Measurements from ENCODE around the gene EFNA4. TPM values are rescaled to one million over a fixed set of nuclear protein-coding genes. Genes with fewer than 3 reads are reported as not detected.

Gene EFNA4
- total and polyA plus RNA-seq, 9 of the 15 experiments (the other 6 are each of a cell fraction or from before 2014, with no cell fraction given): 0.68 to 7.4 (median 6.1) TPM

DNA sequence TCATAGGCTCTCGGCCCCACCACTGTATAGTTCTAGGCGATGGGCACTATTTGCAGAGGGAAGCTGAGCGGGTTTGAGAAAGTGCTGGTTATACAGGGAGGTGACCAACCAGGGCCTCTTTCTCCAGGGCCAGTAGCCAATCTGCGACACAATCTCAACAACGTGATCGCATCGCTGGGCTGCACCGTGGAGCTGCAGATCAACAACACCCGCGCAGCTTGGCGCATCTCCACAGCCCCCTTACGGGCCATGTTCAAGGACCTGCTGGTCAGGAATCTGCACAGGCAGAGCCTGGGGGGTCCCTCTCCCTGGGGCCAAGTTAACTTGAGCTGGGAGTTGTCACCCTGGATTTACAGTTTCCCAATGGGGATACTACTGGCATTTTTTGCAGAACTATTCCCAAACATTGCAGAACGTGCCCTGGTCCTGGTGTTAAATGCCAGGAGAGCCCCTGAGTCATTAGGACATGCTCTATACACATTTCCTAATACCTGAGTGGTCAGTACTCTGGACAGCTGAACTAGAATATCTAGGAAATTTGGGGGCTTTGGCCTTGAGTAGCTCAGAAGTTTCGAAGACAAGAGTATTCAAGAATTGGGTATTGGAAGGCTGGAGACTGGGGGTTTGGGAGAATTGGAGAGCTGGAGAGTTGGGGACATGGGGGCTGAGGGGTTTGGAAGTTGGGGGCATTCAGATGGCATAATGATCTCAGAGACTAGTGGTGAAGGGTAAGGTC lies 23.0 kb upstream of the EFNA4 start:
- no peaks in the 10 kb centered on the region for H3K79me2 ChIP-seq (ENCODE audit: control insufficient read depth, insufficient read depth, low read length)
- DNase-seq (ENCODE audit: extremely low read depth in 1 of 4, low spot score in 3 of 4): no peak
- no peak overlapping the region for H3K27ac ChIP-seq (ENCODE audit: extremely low read depth, low read depth, low read length)
- TF ChIP-seq CCNT2 (IDR thresholded peaks at IDR 0.05; ENCODE audit: borderline replicate concordance, extremely low read depth, insufficient read length, low read depth, low read length): no peak
- peak; percentile 39; a peak in 2 of 4 replicates for TF ChIP-seq NRF1 (conservative IDR thresholded peaks at IDR 0.05 in 1 of 2, IDR thresholded peaks at IDR 0.05 in 1 of 2)
- TF ChIP-seq, protein P1, sequence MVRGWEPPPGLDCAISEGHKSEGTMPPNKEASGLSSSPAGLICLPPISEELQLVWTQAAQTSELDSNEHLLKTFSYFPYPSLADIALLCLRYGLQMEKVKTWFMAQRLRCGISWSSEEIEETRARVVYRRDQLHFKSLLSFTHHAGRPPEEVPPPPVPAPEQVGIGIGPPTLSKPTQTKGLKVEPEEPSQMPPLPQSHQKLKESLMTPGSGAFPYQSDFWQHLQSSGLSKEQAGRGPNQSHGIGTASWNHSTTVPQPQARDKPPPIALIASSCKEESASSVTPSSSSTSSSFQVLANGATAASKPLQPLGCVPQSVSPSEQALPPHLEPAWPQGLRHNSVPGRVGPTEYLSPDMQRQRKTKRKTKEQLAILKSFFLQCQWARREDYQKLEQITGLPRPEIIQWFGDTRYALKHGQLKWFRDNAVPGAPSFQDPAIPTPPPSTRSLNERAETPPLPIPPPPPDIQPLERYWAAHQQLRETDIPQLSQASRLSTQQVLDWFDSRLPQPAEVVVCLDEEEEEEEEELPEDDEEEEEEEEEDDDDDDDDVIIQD (CRISPR knock-in tag; IDR thresholded peaks at IDR 0.05): no peak
- 20% methylated on average over 14 of the region's 14 CpGs for WGBS (ENCODE audit: insufficient coverage, low coverage, missing lambda C conversion rate)
- FAIRE-seq: no peak
- no peak overlapping the region for H2AFZ ChIP-seq (ENCODE audit: low read depth, low read length)
- no peak overlapping the region for H3K4me3 ChIP-seq
- H3K9me3 ChIP-seq (replicated peaks; ENCODE audit: control insufficient read depth, insufficient read depth, low read depth, low read length): no peaks in the 10 kb centered on the region
- no peak overlapping the region for H3K9ac ChIP-seq (ENCODE audit: insufficient read depth in 1 of 2, low read depth in 2 of 2, low read length in 2 of 2)
- H3K36me3 ChIP-seq (ENCODE audit: control insufficient read depth, insufficient read depth, low read length): no peaks in the 10 kb centered on the region
- intact Hi-C loops (cut with micrococcal nuclease): no loop called here
- H3K27me3 ChIP-seq (ENCODE audit: control insufficient read depth in 2 of 2, insufficient read depth in 2 of 2, low read length in 2 of 2): peaks cover 0 to 5% of the 10 kb centered on the region in 2 experiments; a peak in 2 of 5 replicates
- ATAC-seq: no peak
- CTCF ChIA-PET (ENCODE audit: low intra/inter-chr PET ratio): no interaction called here
- peaks cover 4% of the 10 kb centered on the region; the same call in 1 of the 2 replicates for H4K20me1 ChIP-seq (replicated peaks; ENCODE audit: control insufficient read depth, insufficient read depth, low read length)
- in situ Hi-C loops (cut with MboI): no loop called here
- H3K9me1 ChIP-seq (ENCODE audit: control insufficient read depth, insufficient read depth, low read length): peaks cover under 1% of the 10 kb centered on the region
- no peak overlapping the region for H3K4me2 ChIP-seq (ENCODE audit: insufficient read depth, low read length)
- H3K4me1 ChIP-seq (replicated peaks in 1 of 2; ENCODE audit: control insufficient read depth in 2 of 2, insufficient read depth in 2 of 2, low read length in 2 of 2): peaks cover 8 to 13% of the 10 kb centered on the region in 2 experiments; a peak in 3 of 5 replicates
- no TSS peak for BruUV-seq (replicated peaks)
- POLR2A ChIA-PET: interaction anchor here (0.5 to 1.4 kb wide), 4 partner anchors 18 to 85 kb away, joined by 3 to 4 read pairs (median 3); no protein-coding TSS in a partner anchor

Measured in K562 (cell line).